H9 (cell line): ENCODE results near the gene PTDSS2. TPM values are rescaled to one million over a fixed set of nuclear protein-coding genes. Genes with fewer than 3 reads are reported as not detected.

Experiments used
- DNase-seq: peaks from one replicate; pipeline ENCODE4 v3.0.0-alpha.2; 2017
- H2AFZ ChIP-seq: one replicate; pipeline ENCODE4 v1.6.1; 2013; ENCODE audit warnings: mild to moderate bottlenecking, low read length, control low read depth, moderate library complexity
- H2AK5ac ChIP-seq: 2 replicates; pipeline ENCODE4 v1.6.1; 2013; ENCODE audit warnings: low read length, control low read depth, mixed read lengths; ENCODE audit not compliant: insufficient read length
- H2BK120ac ChIP-seq: one replicate; pipeline ENCODE4 v1.6.1; 2013; ENCODE audit warnings: low read depth, mild to moderate bottlenecking, low read length, control low read depth, inconsistent platforms; ENCODE audit not compliant: poor library complexity, severe bottlenecking
- H2BK12ac ChIP-seq: 2 replicates; pipeline ENCODE4 v1.6.1; 2013; ENCODE audit warnings: low read length, control low read depth, mixed read lengths, low read depth; ENCODE audit not compliant: insufficient read length
- H2BK15ac ChIP-seq: 2 replicates; pipeline ENCODE4 v1.6.1; 2013; ENCODE audit warnings: low read depth, low read length, control low read depth
- H2BK20ac ChIP-seq: one replicate; pipeline ENCODE4 v1.6.1; 2013; ENCODE audit warnings: low read depth, mild to moderate bottlenecking, low read length, control low read depth, inconsistent platforms; ENCODE audit not compliant: poor library complexity, severe bottlenecking
- H2BK5ac ChIP-seq: 2 replicates; pipeline ENCODE4 v1.6.1; 2013; ENCODE audit warnings: low read length, control low read depth, mixed read lengths; ENCODE audit not compliant: insufficient read length
- H3K14ac ChIP-seq: 2 replicates; pipeline ENCODE4 v1.6.1; 2013; ENCODE audit warnings: low read length, control low read depth; ENCODE audit not compliant: insufficient read depth
- H3K18ac ChIP-seq: 2 replicates; pipeline ENCODE4 v1.6.1; 2013; ENCODE audit warnings: low read depth, mild to moderate bottlenecking, mixed read lengths, low read length, control low read depth; ENCODE audit not compliant: insufficient read length
- H3K23ac ChIP-seq: 2 replicates; pipeline ENCODE4 v1.6.1; 2013; ENCODE audit warnings: low read length, control low read depth, mixed read lengths, low read depth; ENCODE audit not compliant: insufficient read length
- H3K23me2 ChIP-seq: 2 replicates; pipeline ENCODE4 v1.6.1; 2013; ENCODE audit warnings: low read depth, mild to moderate bottlenecking, mixed read lengths, low read length, control low read depth; ENCODE audit not compliant: insufficient read length, poor library complexity, severe bottlenecking
- H3K27ac ChIP-seq: 2 replicates; pipeline ENCODE4 v1.5.1; 2013; ENCODE audit warnings: low read length, control low read depth, mixed read lengths, low read depth; ENCODE audit not compliant: insufficient read length
- H3K27me3 ChIP-seq: 2 replicates; pipeline ENCODE4 v1.6.1; 2013; ENCODE audit warnings: low read length, control low read depth, inconsistent platforms; ENCODE audit not compliant: insufficient read depth
- H3K4ac ChIP-seq: 2 replicates; pipeline ENCODE4 v1.6.1; 2013; ENCODE audit warnings: low read depth, mild to moderate bottlenecking, control low read depth, inconsistent platforms, low read length, moderate library complexity
- H3K4me1 ChIP-seq: 2 replicates; pipeline ENCODE4 v1.6.1; 2013; ENCODE audit warnings: low read length, control low read depth, inconsistent platforms; ENCODE audit not compliant: insufficient read depth
- H3K4me2 ChIP-seq: 2 replicates; pipeline ENCODE4 v1.6.1; 2013; ENCODE audit warnings: low read length, control low read depth, mixed read lengths; ENCODE audit not compliant: insufficient read length, insufficient read depth
- H3K56ac ChIP-seq: 2 replicates; pipeline ENCODE4 v1.6.1; 2013; ENCODE audit warnings: low read depth, mild to moderate bottlenecking, mixed read lengths, low read length, control low read depth; ENCODE audit not compliant: insufficient read length
- H3K79me1 ChIP-seq: 2 replicates; pipeline ENCODE4 v1.6.1; 2013; ENCODE audit warnings: low read depth, mild to moderate bottlenecking, moderate library complexity, low read length, control low read depth, inconsistent platforms; ENCODE audit not compliant: insufficient read depth, poor library complexity, severe bottlenecking
- H3K79me2 ChIP-seq: 2 replicates; pipeline ENCODE4 v1.6.1; 2013; ENCODE audit warnings: low read length, control low read depth, inconsistent platforms; ENCODE audit not compliant: insufficient read depth
- H3K9ac ChIP-seq: 2 replicates; pipeline ENCODE4 v1.6.1; 2013; ENCODE audit warnings: low read length, control low read depth, mixed read lengths; ENCODE audit not compliant: insufficient read length; ENCODE audit errors: extremely low read depth
- H3K9me3 ChIP-seq: one replicate; pipeline ENCODE4 v1.6.1; 2013; ENCODE audit warnings: low read depth, low read length, inconsistent platforms; ENCODE audit not compliant: control insufficient read depth
- H3T11ph ChIP-seq: one replicate; pipeline ENCODE4 v1.6.1; 2013; ENCODE audit warnings: mild to moderate bottlenecking, low read length, control low read depth, inconsistent platforms
- H4K20me1 ChIP-seq: one replicate; pipeline ENCODE4 v1.6.1; 2013; ENCODE audit not compliant: control insufficient read depth, insufficient read length, insufficient read depth
- H4K5ac ChIP-seq: 2 replicates; pipeline ENCODE4 v1.6.1; 2013; ENCODE audit warnings: low read depth, mild to moderate bottlenecking, mixed read lengths, low read length, control low read depth; ENCODE audit not compliant: insufficient read length
- H4K8ac ChIP-seq: replicated peaks from 2 replicates; pipeline ENCODE4 v1.6.1; 2013; ENCODE audit warnings: low read length, control low read depth, mixed read lengths, low read depth; ENCODE audit not compliant: insufficient read length
- H4K91ac ChIP-seq: 2 replicates; pipeline ENCODE4 v1.6.1; 2013; ENCODE audit warnings: low read depth, mild to moderate bottlenecking, moderate library complexity, mixed read lengths, low read length, control low read depth; ENCODE audit not compliant: insufficient read length
- H3K27ac Mint-ChIP-seq, 3 experiments: 2 replicates in 2 of 3; 3 replicates in 1 of 3; pipeline ENCODE4 v1.8.0; 2020 to 2021; ENCODE audit warnings: mixed read lengths in 3 of 3, mild to moderate bottlenecking in 1 of 3, moderate library complexity in 1 of 3
- H3K27me3 Mint-ChIP-seq: 2 replicates; pipeline ENCODE4 v1.8.0; 2021; ENCODE audit warnings: low read depth, mild to moderate bottlenecking, moderate library complexity, mixed read lengths
- H3K36me3 Mint-ChIP-seq, 3 experiments: 2 replicates in 2 of 3; 3 replicates in 1 of 3; pipeline ENCODE4 v1.8.0; 2020 to 2021; ENCODE audit warnings: low read depth in 3 of 3, mixed read lengths in 3 of 3; ENCODE audit not compliant: insufficient read depth in 1 of 3
- H3K4me1 Mint-ChIP-seq, 2 experiments: 2 replicates each; pipeline ENCODE4 v1.8.0; 2020; ENCODE audit warnings: mixed read lengths in 2 of 2
- H3K4me3 Mint-ChIP-seq, 2 experiments: 2 replicates in 1 of 2; 3 replicates in 1 of 2; pipeline ENCODE4 v1.8.0; 2020 to 2021; ENCODE audit warnings: mild to moderate bottlenecking in 2 of 2, mixed read lengths in 2 of 2, moderate library complexity in 1 of 2
- H3K9me3 Mint-ChIP-seq, 2 experiments: 2 replicates in 1 of 2; 3 replicates in 1 of 2; pipeline ENCODE4 v1.8.0; 2020; ENCODE audit warnings: mild to moderate bottlenecking in 2 of 2, mixed read lengths in 2 of 2, moderate library complexity in 1 of 2
- CTCF ChIP-seq: fragments of 200-600 bp; sonication (generic); conservative IDR thresholded peaks from 3 replicates; pipeline ENCODE4 v1.8.0; 2021; ENCODE audit warnings: antibody characterized with exemption, mild to moderate bottlenecking
- WGBS: extraction: QIAGEN DNeasy Blood & Tissue Kit; methylation state at CpG from one replicate; pipeline ENCODE4 v1.1.7; 2013; ENCODE audit warnings: missing lambda C conversion rate, low lambda C conversion rate, mixed read lengths; ENCODE audit not compliant: insufficient read length; ENCODE audit errors: extremely low coverage; 5-methylcytosine and 5-hydroxymethylcytosine counted together
- total RNA-seq: library from RNA; stranded (reverse); gene quantifications from 2 replicates; pipeline ENCODE4 v1.2.1, GENCODE V29; 2021

Gene PTDSS2
- total RNA-seq, 1 experiment from 2014 or later, result 55.3 TPM

GRCh38 chr11:533586-534395 lies 83.7 kb downstream of the PTDSS2 start:
- no peak overlapping the region for H3K27ac ChIP-seq
- H3K9me3 ChIP-seq, result no peaks in the 10 kb centered on the region
- no peak overlapping the region for H3K9ac ChIP-seq
- no peak overlapping the region for H3K27ac Mint-ChIP-seq
- H3K4me1 Mint-ChIP-seq, result peaks cover 6 to 8% of the 10 kb centered on the region in 2 experiments; a peak in 2 of 4 replicates
- H2BK120ac ChIP-seq, result no peak overlapping the region
- H3K27me3 Mint-ChIP-seq, result peaks cover 16% of the 10 kb centered on the region
- H3K23me2 ChIP-seq, result peaks cover 19% of the 10 kb centered on the region
- H2BK12ac ChIP-seq, result no peak overlapping the region
- peak overlapping the region; percentile 17 to 65; a peak in 4 of 5 replicates for H3K4me3 Mint-ChIP-seq
- no peaks in the 10 kb centered on the region for H3K79me1 ChIP-seq
- H2AFZ ChIP-seq, result no peak overlapping the region
- peaks cover 5 to 18% (median 10%) of the 10 kb centered on the region in 3 experiments; a peak in 5 of 7 replicates for H3K36me3 Mint-ChIP-seq
- TF ChIP-seq CTCF, result no peak
- H4K91ac ChIP-seq, result no peak overlapping the region
- no peak overlapping the region for H3K4me2 ChIP-seq
- H3T11ph ChIP-seq, result no peak overlapping the region
- H3K18ac ChIP-seq, result no peak overlapping the region
- H2BK20ac ChIP-seq, result no peak overlapping the region
- H3K23ac ChIP-seq, result no peak overlapping the region
- no peaks in the 10 kb centered on the region for H3K27me3 ChIP-seq
- no peak overlapping the region for H2AK5ac ChIP-seq
- H4K5ac ChIP-seq, result no peak overlapping the region
- H4K8ac ChIP-seq, result no peak overlapping the region
- WGBS, result no CpG with 5 or more reads among the region's 37 CpGs
- no peak overlapping the region for H3K4ac ChIP-seq
- H4K20me1 ChIP-seq, result no peaks in the 10 kb centered on the region
- H3K9me3 Mint-ChIP-seq, result peaks cover 0 to 2% of the 10 kb centered on the region in 2 experiments; a peak in 1 of 5 replicates
- H3K4me1 ChIP-seq, result no peaks in the 10 kb centered on the region
- H3K14ac ChIP-seq, result no peak overlapping the region
- H3K79me2 ChIP-seq, result no peaks in the 10 kb centered on the region
- no peak overlapping the region for H3K56ac ChIP-seq
- DNase-seq, result no peak
- no peak overlapping the region for H2BK15ac ChIP-seq
- H2BK5ac ChIP-seq, result no peak overlapping the region
